GM21515 (cell line): ENCODE data around the gene ZC3HAV1L.
"Not testable (repeated sequence)": the region's sequence is repeated elsewhere in the genome, so short reads cannot be mapped to it uniquely, and the experiment has no call there.

Source experiments
- ATAC-seq: cut with Tn5 transposase; IDR thresholded peaks from one replicate; pipeline ENCODE4 v1.9.1; 2021; ENCODE audit not compliant: unreplicated experiment

The ZC3HAV1L gene

GRCh38 chr7:139054656-139055055 is 18.8 kb upstream of the ZC3HAV1L start:
- not testable (repeated sequence) for ATAC-seq

GRCh38 chr7:139054101-139054500 is 18.3 kb upstream of the ZC3HAV1L start:
- no peak for ATAC-seq

- no peak for ATAC-seq
These were observed 15.8 kb upstream of the ZC3HAV1L start for GRCh38 chr7:139051655-139052054.

GRCh38 chr7:139049936-139050335 is 14.1 kb upstream of the ZC3HAV1L start:
- ATAC-seq, result no peak

GRCh38 chr7:139049111-139049510 is 13.3 kb upstream of the ZC3HAV1L start:
- no peak for ATAC-seq

GRCh38 chr7:139047970-139048369 is 12.1 kb upstream of the ZC3HAV1L start:
- ATAC-seq, result no peak

- no peak for ATAC-seq
These were observed 10.3 kb upstream of the ZC3HAV1L start for GRCh38 chr7:139046143-139046542.

GRCh38 chr7:139044813-139045794 is 9.3 kb upstream of the ZC3HAV1L start:
- peak; percentile 64 for ATAC-seq

- peak; percentile 44 for ATAC-seq
These were observed 8.3 kb upstream of the ZC3HAV1L start for GRCh38 chr7:139043823-139044812.

GRCh38 chr7:139041378-139042085 is 5.7 kb upstream of the ZC3HAV1L start:
- no peak for ATAC-seq

GRCh38 chr7:139038691-139039090 is 2.8 kb upstream of the ZC3HAV1L start:
- ATAC-seq, result no peak

GRCh38 chr7:139036901-139037300 is 1.1 kb upstream of the ZC3HAV1L start:
- ATAC-seq, result no peak

- ATAC-seq, result peak; percentile 46
These were observed 822 bp downstream of the ZC3HAV1L start for GRCh38 chr7:139034855-139035585.

GRCh38 chr7:139034336-139034735 is 1.5 kb downstream of the ZC3HAV1L start:
- no peak for ATAC-seq

- ATAC-seq, result no peak
These were observed 2.3 kb downstream of the ZC3HAV1L start for GRCh38 chr7:139033346-139034114.

GRCh38 chr7:139032473-139032872 is 3.4 kb downstream of the ZC3HAV1L start:
- ATAC-seq, result no peak

GRCh38 chr7:139029353-139029752 is 6.5 kb downstream of the ZC3HAV1L start:
- no peak for ATAC-seq

- ATAC-seq, result no peak
These were observed 9.3 kb downstream of the ZC3HAV1L start for GRCh38 chr7:139026551-139026950.

GRCh38 chr7:139025861-139026260 is 10.0 kb downstream of the ZC3HAV1L start:
- not testable (repeated sequence) for ATAC-seq
